HL-60 (cell line): Measurements from ENCODE around the gene PRSS35.

Experiments
- GABPA ChIP-seq: IDR thresholded peaks from 2 replicates; pipeline ENCODE4 v1.6.1; 2012; ENCODE audit warnings: low read depth
- POLR2AphosphoS5 ChIP-seq: IDR thresholded peaks from 2 replicates; pipeline ENCODE4 v1.6.1; 2012; ENCODE audit warnings: low read depth
- SPI1 ChIP-seq: IDR thresholded peaks from 2 replicates; pipeline ENCODE4 v1.6.1; 2012; ENCODE audit warnings: low read depth, mild to moderate bottlenecking, borderline replicate concordance
- TF ChIP-seq, protein P1 (sequence below): IDR thresholded peaks from one replicate; pipeline ENCODE4 v1.5.1; 2011; ENCODE audit warnings: low read length, control low read depth, inconsistent platforms; ENCODE audit not compliant: insufficient read depth
- TF ChIP-seq, protein P2 (sequence below): IDR thresholded peaks from 2 replicates; pipeline ENCODE4 v1.6.1; 2012; ENCODE audit warnings: low read depth; ENCODE audit not compliant: insufficient replicate concordance

GRCh38 chr6:83488448-83488847 is 23.9 kb upstream of the PRSS35 start:
- no peak for TF ChIP-seq POLR2AphosphoS5
- TF ChIP-seq SPI1 = no peak
- TF ChIP-seq, protein P1, sequence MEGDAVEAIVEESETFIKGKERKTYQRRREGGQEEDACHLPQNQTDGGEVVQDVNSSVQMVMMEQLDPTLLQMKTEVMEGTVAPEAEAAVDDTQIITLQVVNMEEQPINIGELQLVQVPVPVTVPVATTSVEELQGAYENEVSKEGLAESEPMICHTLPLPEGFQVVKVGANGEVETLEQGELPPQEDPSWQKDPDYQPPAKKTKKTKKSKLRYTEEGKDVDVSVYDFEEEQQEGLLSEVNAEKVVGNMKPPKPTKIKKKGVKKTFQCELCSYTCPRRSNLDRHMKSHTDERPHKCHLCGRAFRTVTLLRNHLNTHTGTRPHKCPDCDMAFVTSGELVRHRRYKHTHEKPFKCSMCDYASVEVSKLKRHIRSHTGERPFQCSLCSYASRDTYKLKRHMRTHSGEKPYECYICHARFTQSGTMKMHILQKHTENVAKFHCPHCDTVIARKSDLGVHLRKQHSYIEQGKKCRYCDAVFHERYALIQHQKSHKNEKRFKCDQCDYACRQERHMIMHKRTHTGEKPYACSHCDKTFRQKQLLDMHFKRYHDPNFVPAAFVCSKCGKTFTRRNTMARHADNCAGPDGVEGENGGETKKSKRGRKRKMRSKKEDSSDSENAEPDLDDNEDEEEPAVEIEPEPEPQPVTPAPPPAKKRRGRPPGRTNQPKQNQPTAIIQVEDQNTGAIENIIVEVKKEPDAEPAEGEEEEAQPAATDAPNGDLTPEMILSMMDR = no peak
- no peak for TF ChIP-seq GABPA
- TF ChIP-seq, protein P2, sequence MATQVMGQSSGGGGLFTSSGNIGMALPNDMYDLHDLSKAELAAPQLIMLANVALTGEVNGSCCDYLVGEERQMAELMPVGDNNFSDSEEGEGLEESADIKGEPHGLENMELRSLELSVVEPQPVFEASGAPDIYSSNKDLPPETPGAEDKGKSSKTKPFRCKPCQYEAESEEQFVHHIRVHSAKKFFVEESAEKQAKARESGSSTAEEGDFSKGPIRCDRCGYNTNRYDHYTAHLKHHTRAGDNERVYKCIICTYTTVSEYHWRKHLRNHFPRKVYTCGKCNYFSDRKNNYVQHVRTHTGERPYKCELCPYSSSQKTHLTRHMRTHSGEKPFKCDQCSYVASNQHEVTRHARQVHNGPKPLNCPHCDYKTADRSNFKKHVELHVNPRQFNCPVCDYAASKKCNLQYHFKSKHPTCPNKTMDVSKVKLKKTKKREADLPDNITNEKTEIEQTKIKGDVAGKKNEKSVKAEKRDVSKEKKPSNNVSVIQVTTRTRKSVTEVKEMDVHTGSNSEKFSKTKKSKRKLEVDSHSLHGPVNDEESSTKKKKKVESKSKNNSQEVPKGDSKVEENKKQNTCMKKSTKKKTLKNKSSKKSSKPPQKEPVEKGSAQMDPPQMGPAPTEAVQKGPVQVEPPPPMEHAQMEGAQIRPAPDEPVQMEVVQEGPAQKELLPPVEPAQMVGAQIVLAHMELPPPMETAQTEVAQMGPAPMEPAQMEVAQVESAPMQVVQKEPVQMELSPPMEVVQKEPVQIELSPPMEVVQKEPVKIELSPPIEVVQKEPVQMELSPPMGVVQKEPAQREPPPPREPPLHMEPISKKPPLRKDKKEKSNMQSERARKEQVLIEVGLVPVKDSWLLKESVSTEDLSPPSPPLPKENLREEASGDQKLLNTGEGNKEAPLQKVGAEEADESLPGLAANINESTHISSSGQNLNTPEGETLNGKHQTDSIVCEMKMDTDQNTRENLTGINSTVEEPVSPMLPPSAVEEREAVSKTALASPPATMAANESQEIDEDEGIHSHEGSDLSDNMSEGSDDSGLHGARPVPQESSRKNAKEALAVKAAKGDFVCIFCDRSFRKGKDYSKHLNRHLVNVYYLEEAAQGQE = no peak
